22Rv1 (cell line): ENCODE results near the gene ADAMTS20.

ENCODE experiments used
- CTCF ChIP-seq: fragments of 450-650 bp; IDR thresholded peaks from 2 replicates; pipeline ENCODE4 v1.5.1; 2017; ENCODE audit warnings: mild to moderate bottlenecking
- ZFX ChIP-seq: fragments of 450-650 bp; IDR thresholded peaks from 2 replicates; pipeline ENCODE4 v1.6.1; 2017; ENCODE audit warnings: antibody characterized with exemption, borderline replicate concordance

- no peak for TF ChIP-seq CTCF
- no peak for TF ChIP-seq ZFX
Measured at GRCh38 chr12:43459285-43459684, 92.7 kb downstream of the ADAMTS20 start.
